PC-9 (cell line): Measurements from ENCODE around the gene TMA7B.

ENCODE experiments used
- EZH2 ChIP-seq: fragments of 200-600 bp; sonication (generic); IDR thresholded peaks from 2 replicates; pipeline ENCODE4 v1.8.0; 2017; ENCODE audit warnings: antibody characterized with exemption, low read depth
- TF ChIP-seq, protein P1 (sequence below): fragments of 200-600 bp; sonication (generic); conservative IDR thresholded peaks from 2 replicates; pipeline ENCODE4 v1.6.1; 2017; ENCODE audit warnings: mixed run types, antibody characterized with exemption, mild to moderate bottlenecking, moderate library complexity

DNA sequence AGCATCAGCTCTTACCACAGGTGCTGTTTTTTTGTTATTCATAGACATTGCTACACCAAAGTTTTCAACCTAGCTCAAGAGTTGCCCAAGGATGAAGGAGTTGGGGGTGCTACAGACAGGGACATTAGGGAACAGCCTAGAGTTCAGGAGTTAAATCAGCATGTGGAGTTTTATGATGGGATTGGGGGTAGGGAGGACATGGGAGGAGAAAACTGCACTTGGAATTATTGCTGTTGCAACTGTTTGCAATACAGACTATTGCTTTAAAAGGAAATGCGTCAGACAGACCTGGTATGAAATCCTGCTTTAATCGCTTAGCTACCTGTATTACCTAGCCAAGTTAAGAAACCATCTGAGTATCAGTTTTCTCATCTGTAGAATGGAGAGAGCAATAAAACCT lies 6.3 kb downstream of the TMA7B start:
- TF ChIP-seq, protein P1, sequence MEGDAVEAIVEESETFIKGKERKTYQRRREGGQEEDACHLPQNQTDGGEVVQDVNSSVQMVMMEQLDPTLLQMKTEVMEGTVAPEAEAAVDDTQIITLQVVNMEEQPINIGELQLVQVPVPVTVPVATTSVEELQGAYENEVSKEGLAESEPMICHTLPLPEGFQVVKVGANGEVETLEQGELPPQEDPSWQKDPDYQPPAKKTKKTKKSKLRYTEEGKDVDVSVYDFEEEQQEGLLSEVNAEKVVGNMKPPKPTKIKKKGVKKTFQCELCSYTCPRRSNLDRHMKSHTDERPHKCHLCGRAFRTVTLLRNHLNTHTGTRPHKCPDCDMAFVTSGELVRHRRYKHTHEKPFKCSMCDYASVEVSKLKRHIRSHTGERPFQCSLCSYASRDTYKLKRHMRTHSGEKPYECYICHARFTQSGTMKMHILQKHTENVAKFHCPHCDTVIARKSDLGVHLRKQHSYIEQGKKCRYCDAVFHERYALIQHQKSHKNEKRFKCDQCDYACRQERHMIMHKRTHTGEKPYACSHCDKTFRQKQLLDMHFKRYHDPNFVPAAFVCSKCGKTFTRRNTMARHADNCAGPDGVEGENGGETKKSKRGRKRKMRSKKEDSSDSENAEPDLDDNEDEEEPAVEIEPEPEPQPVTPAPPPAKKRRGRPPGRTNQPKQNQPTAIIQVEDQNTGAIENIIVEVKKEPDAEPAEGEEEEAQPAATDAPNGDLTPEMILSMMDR = no peak
- TF ChIP-seq EZH2 = no peak
